B cell (primary cell): Measurements from ENCODE around the gene GPC5. TPM values are rescaled to one million over a fixed set of nuclear protein-coding genes. Genes with fewer than 3 reads are reported as not detected.

ENCODE experiments used
- ATAC-seq: fragments of 200-7000 bp; cut with Tn5 transposase; one replicate; pipeline ENCODE4 v1.10.0; 2021; ENCODE audit warnings: low read depth, mild to moderate bottlenecking, moderate number of reproducible peaks, moderate library complexity
- CTCF ChIA-PET: fragments of 350-600 bp; sonication (Branson Sonifier 250); formaldehyde crosslinking; loops from one replicate; lab custom pipeline; 2021; ENCODE audit warnings: antibody characterized with exemption, inconsistent platforms; lab: Charles Lee
- POLR2A ChIA-PET: fragments of 350-600 bp; sonication (Branson Sonifier 250); formaldehyde crosslinking; loops from one replicate; lab custom pipeline; 2021; ENCODE audit warnings: antibody characterized with exemption; lab: Charles Lee
- DNase-seq: peaks from one replicate; pipeline ENCODE4 v3.0.0; 2013
- H2AFZ ChIP-seq: 2 replicates; pipeline ENCODE4 v1.6.1; 2012; ENCODE audit warnings: mild to moderate bottlenecking, low read depth, low read length; ENCODE audit not compliant: insufficient read depth, poor library complexity, severe bottlenecking
- H3K27ac ChIP-seq, 2 donors: 1 replicate in 1 of 2; 2 replicates in 1 of 2; pipeline ENCODE4 v1.5.1; 2012 to 2013; ENCODE audit warnings: low read length in 2 of 2, mild to moderate bottlenecking in 2 of 2, moderate library complexity in 1 of 2
- H3K27me3 ChIP-seq, 4 experiments: fragments of 200-600 bp in 1 of 4; sonication (generic) in 1 of 4; replicated peaks in 1 of 4; 1 replicate in 2 of 4; 2 replicates in 2 of 4; pipeline versions ENCODE4 v1.6.1 to v1.7.0; 2013 to 2016; ENCODE audit warnings: low read length in 3 of 4, mild to moderate bottlenecking in 2 of 4, mixed read lengths in 1 of 4, moderate library complexity in 1 of 4; ENCODE audit not compliant: insufficient read depth in 4 of 4, control insufficient read depth in 3 of 4; ENCODE audit errors: control extremely low read depth in 1 of 4
- H3K36me3 ChIP-seq, 2 experiments: replicated peaks in 1 of 2; 1 replicate in 1 of 2; 2 replicates in 1 of 2; pipeline versions ENCODE4 v1.6.1 to v1.7.1; 2013; ENCODE audit warnings: low read length in 1 of 2; ENCODE audit not compliant: insufficient read depth in 2 of 2, control insufficient read depth in 1 of 2; ENCODE audit errors: control extremely low read depth in 1 of 2, extremely low read depth in 1 of 2
- H3K4me1 ChIP-seq, 2 donors: fragments of 200-600 bp in 1 of 2; sonication (generic) in 1 of 2; 1 replicate in 1 of 2; 2 replicates in 1 of 2; pipeline versions ENCODE4 v1.5.1 to v1.6.1; 2013 to 2017; ENCODE audit warnings: low read length in 2 of 2; ENCODE audit not compliant: control insufficient read depth in 2 of 2, insufficient read depth in 2 of 2
- H3K4me2 ChIP-seq: replicated peaks from 2 replicates; pipeline ENCODE3; 2012; ENCODE audit warnings: mild to moderate bottlenecking, low read depth, low read length; ENCODE audit not compliant: poor library complexity, severe bottlenecking
- H3K4me3 ChIP-seq, 5 experiments: fragments of 200-600 bp in 1 of 5; sonication (generic) in 1 of 5; 1 replicate in 3 of 5; 2 replicates in 2 of 5; pipeline versions ENCODE4 v1.5.1 to v1.7.0; 2011 to 2016; ENCODE audit warnings: low read length in 4 of 5, mild to moderate bottlenecking in 4 of 5, low read depth in 2 of 5, control low read depth in 1 of 5, moderate library complexity in 1 of 5; ENCODE audit not compliant: insufficient read depth in 1 of 5; ENCODE audit errors: control extremely low read depth in 1 of 5, extremely low read depth in 1 of 5
- H3K79me2 ChIP-seq: fragments of 200-600 bp; sonication (generic); one replicate; pipeline ENCODE4 v1.6.0; 2016; ENCODE audit warnings: low read length; ENCODE audit not compliant: control insufficient read depth, insufficient read depth
- H3K9ac ChIP-seq: fragments of 200-600 bp; sonication (generic); 2 replicates; pipeline ENCODE4 v1.6.1; 2017; ENCODE audit warnings: mild to moderate bottlenecking, low read length, moderate library complexity
- H3K9me3 ChIP-seq, 3 donors: one replicate each; pipeline versions ENCODE4 v1.6.1 to v1.7.1; 2013; ENCODE audit warnings: low read length in 2 of 3; ENCODE audit not compliant: control insufficient read depth in 2 of 3, insufficient read depth in 1 of 3; ENCODE audit errors: control extremely low read depth in 1 of 3
- H4K20me1 ChIP-seq: 2 replicates; pipeline ENCODE4 v1.6.0; 2012; ENCODE audit warnings: mild to moderate bottlenecking, low read length; ENCODE audit not compliant: insufficient read depth, control insufficient read depth, poor library complexity, severe bottlenecking
- H3K27ac Mint-ChIP-seq: one replicate; pipeline ENCODE4 v1.8.0; 2021; ENCODE audit warnings: mixed read lengths
- H3K27me3 Mint-ChIP-seq: one replicate; pipeline ENCODE4 v1.8.0; 2021; ENCODE audit warnings: mixed read lengths
- H3K4me1 Mint-ChIP-seq: one replicate; pipeline ENCODE4 v1.8.0; 2021; ENCODE audit warnings: mixed read lengths
- H3K4me3 Mint-ChIP-seq: one replicate; pipeline ENCODE4 v1.8.0; 2021; ENCODE audit warnings: mixed read lengths
- H3K9me3 Mint-ChIP-seq: one replicate; pipeline ENCODE4 v1.8.0; 2022; ENCODE audit warnings: mixed read lengths; ENCODE audit not compliant: insufficient read depth
- CTCF ChIP-seq: fragments of 200-600 bp; IDR thresholded peaks from one replicate; pipeline ENCODE4 v1.8.0; 2022; ENCODE audit warnings: antibody characterized with exemption, mild to moderate bottlenecking
- EZH2 ChIP-seq: IDR thresholded peaks from 2 replicates; pipeline ENCODE4 v1.6.1; 2012; ENCODE audit warnings: borderline replicate concordance, low read depth, mild to moderate bottlenecking, moderate library complexity, low read length; ENCODE audit not compliant: insufficient read depth, poor library complexity, severe bottlenecking
- WGBS: methylation state at CpG from one replicate; pipeline ENCODE4 v1.1.5; 2013; ENCODE audit warnings: missing lambda C conversion rate; ENCODE audit not compliant: insufficient coverage; 5-methylcytosine and 5-hydroxymethylcytosine counted together
- intact Hi-C: fragments of 100-400 bp; cut with micrococcal nuclease; formaldehyde crosslinking; loops from one replicate; pipeline ENCODE4 v1.10.0; 2022
- polyA plus RNA-seq: library from polyadenylated mRNA; depleted of rRNA; stranded (reverse); fragments of >200 nt; gene quantifications from 2 replicates; pipeline ENCODE4 v1.2.3, GENCODE V29; 2012
- total RNA-seq, 2 donors: library from RNA; stranded (reverse); fragments of 120-200 nt in 1 of 2; gene quantifications; 1 replicate in 1 of 2; 2 replicates in 1 of 2; pipeline versions ENCODE4 v1.2.3 to v1.2.4, GENCODE V29; 2013 to 2022

The GPC5 gene
- total and polyA plus RNA-seq, 2 donors (not counting 1 experiment from before 2014, with no cell fraction given), result 0.15 to 0.30 TPM

DNA sequence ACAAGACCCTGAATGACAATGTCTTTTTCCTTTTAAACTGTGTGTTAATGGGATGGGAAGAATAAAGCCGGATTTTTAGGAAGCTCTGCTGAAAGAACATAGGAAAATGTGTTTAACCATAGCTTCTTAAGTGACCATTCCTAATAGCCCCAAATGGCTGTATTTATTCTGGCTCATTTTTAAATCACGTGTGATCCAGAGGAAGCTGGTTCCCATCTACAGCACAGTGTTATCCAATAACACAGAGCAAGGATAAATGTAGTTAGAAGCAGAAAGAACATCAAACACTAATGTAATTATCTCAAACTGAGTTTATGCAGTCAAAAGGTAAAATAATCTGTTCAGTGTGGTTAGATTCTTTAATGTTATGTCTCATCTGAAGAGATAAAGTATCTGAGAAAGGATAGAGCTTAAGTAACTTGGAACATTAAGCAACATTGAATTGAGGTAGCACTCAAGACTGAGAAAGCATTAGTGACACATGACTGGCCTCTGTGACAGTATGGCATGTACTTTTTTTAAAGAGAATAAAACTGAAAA lies 853.3 kb downstream of the GPC5 start:
- ChIA-PET CTCF (no interaction called here), POLR2A (no interaction called here)
- Mint-ChIP-seq H3K4me1 (no peaks in the 10 kb centered on the region), H3K27ac (no peak overlapping the region), H3K27me3 (no peaks in the 10 kb centered on the region), H3K4me3 (no peak overlapping the region), H3K9me3 (no peaks in the 10 kb centered on the region)
- TF ChIP-seq EZH2 (no peak), CTCF (no peak)
- DNase-seq (no peak), ATAC-seq (no peak)
- H3K36me3 ChIP-seq, result no peaks in the 10 kb centered on the region
- H3K27ac ChIP-seq, result no peak overlapping the region
- H3K4me3 ChIP-seq, result no peak overlapping the region
- no peaks in the 10 kb centered on the region for H3K79me2 ChIP-seq
- peaks cover 0 to 2% (median 0%) of the 10 kb centered on the region in 3 donors for H3K9me3 ChIP-seq
- intact Hi-C loops, result no loop called here
- no peaks in the 10 kb centered on the region for H4K20me1 ChIP-seq
- H3K9ac ChIP-seq, result no peak overlapping the region
- no peaks in the 10 kb centered on the region for H3K27me3 ChIP-seq
- H3K4me1 ChIP-seq, result no peaks in the 10 kb centered on the region
- no peak overlapping the region for H2AFZ ChIP-seq
- no CpG with 5 or more reads among the region's 2 CpGs for WGBS
- H3K4me2 ChIP-seq, result no peak overlapping the region

- Histone ChIP-seq H3K36me3 (no peaks in the 10 kb centered on the region), H3K9ac (no peak overlapping the region), H2AFZ (no peak overlapping the region), H3K27me3 (no peaks in the 10 kb centered on the region), H3K27ac (no peak overlapping the region), H3K79me2 (no peaks in the 10 kb centered on the region), H3K4me2 (no peak overlapping the region), H3K4me3 (no peak overlapping the region), H4K20me1 (no peaks in the 10 kb centered on the region), H3K4me1 (no peaks in the 10 kb centered on the region), H3K9me3 (peaks cover 0 to 2% (median 0%) of the 10 kb centered on the region in 3 donors)
- POLR2A ChIA-PET, result no interaction called here
- H3K27me3 Mint-ChIP-seq, result no peaks in the 10 kb centered on the region
- H3K27ac Mint-ChIP-seq, result no peak overlapping the region
- H3K4me3 Mint-ChIP-seq, result no peak overlapping the region
- TF ChIP-seq EZH2 (no peak), CTCF (no peak)
- intact Hi-C loops, result no loop called here
- DNase-seq, result no peak
- ATAC-seq, result no peak
- H3K9me3 Mint-ChIP-seq, result peaks cover 3% of the 10 kb centered on the region
- H3K4me1 Mint-ChIP-seq, result no peaks in the 10 kb centered on the region
- CTCF ChIA-PET, result no interaction called here
Measured at GRCh38 chr13:92255526-92255925, 857.1 kb downstream of the GPC5 start.
